ENCODE measurements around the gene TRIO. TPM values are rescaled to one million over a fixed set of nuclear protein-coding genes. Genes with fewer than 3 reads are reported as not detected.

Gene TRIO
- polyA plus RNA-seq, 1 of the 3 experiments (the other 2 are of a cell fraction) = 229 TPM

DNA sequence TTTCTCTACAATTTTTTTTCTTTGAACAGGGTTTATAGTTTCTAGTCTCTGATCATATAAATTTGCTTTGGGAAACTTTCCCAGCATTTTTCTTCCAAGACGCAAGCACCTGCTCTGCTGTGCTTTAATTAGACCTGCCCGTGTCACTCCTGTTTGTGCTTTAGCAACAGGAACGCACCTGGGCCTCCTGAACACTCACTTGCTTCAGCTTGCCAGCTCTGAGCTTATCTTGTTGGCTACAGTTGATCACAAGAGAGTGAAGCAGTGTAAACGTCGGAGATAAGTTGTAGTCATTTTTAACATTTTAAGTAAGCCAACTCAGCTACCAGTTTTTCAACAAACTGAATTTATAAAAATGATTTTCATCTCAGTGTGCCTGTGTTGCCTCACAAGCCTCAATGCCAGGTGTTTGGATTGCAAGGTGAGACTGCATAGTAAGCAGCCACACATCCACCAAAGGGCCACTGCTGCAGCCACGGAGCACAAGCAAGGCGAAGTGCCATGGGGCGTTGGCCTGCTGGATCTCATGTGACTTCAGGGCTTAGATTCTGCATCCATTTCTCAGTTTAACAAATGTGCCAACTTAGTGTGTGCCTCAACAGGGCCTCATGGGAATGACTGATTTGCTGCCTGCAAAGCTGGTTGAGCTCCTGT, 166.9 kb downstream of the TRIO start:
- Histone ChIP-seq H3K9me2 (no peaks in the 10 kb centered on the region), H3F3A (replicated peaks; ENCODE audit: insufficient read depth) (peaks cover 14% of the 10 kb centered on the region), H3K4me1 (ENCODE audit: control insufficient read depth in 1 of 2, insufficient read depth in 2 of 2, low read depth in 1 of 2, low read length in 1 of 2) (peaks cover 0 to 2% of the 10 kb centered on the region in 2 experiments; a peak in 2 of 4 replicates), H3K79me2 (ENCODE audit: insufficient read depth) (peaks cover 98% of the 10 kb centered on the region), H3K9me3 (no peaks in the 10 kb centered on the region), H2AFZ (ENCODE audit: low read depth) (no peak overlapping the region), H3K36me3 (replicated peaks in 1 of 2; ENCODE audit: control insufficient read depth in 1 of 2, insufficient read depth in 2 of 2, low read length in 1 of 2) (peaks cover 48 to 74% of the 10 kb centered on the region in 2 experiments), H3K4me3 (ENCODE audit: low read depth in 2 of 2, low read length in 1 of 2) (no peak overlapping the region), H3K4me2 (no peak overlapping the region), H3K27ac (ENCODE audit: low read depth in 2 of 2, low read length in 1 of 2) (no peak overlapping the region), H3K9ac (no peak overlapping the region), H3K27me3 (ENCODE audit: insufficient read depth) (no peaks in the 10 kb centered on the region), H4K20me1 (ENCODE audit: insufficient read depth) (peaks cover 58% of the 10 kb centered on the region)
- TF ChIP-seq, protein P1, sequence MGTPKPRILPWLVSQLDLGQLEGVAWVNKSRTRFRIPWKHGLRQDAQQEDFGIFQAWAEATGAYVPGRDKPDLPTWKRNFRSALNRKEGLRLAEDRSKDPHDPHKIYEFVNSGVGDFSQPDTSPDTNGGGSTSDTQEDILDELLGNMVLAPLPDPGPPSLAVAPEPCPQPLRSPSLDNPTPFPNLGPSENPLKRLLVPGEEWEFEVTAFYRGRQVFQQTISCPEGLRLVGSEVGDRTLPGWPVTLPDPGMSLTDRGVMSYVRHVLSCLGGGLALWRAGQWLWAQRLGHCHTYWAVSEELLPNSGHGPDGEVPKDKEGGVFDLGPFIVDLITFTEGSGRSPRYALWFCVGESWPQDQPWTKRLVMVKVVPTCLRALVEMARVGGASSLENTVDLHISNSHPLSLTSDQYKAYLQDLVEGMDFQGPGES (IDR thresholded peaks at IDR 0.05; ENCODE audit: low read depth, low read length) = no peak
- TF ChIP-seq FOXJ3 (CRISPR knock-in tag; IDR thresholded peaks at IDR 0.05) (no peak), MXI1 (IDR thresholded peaks at IDR 0.05; ENCODE audit: low read depth, low read length) (no peak)
- no peak for DNase-seq
- CTCF ChIA-PET = no interaction called here
- WGBS (ENCODE audit: low lambda C conversion rate) = 94% methylated on average over 7 of the region's 8 CpGs
- POLR2A ChIA-PET = no interaction called here

DNA sequence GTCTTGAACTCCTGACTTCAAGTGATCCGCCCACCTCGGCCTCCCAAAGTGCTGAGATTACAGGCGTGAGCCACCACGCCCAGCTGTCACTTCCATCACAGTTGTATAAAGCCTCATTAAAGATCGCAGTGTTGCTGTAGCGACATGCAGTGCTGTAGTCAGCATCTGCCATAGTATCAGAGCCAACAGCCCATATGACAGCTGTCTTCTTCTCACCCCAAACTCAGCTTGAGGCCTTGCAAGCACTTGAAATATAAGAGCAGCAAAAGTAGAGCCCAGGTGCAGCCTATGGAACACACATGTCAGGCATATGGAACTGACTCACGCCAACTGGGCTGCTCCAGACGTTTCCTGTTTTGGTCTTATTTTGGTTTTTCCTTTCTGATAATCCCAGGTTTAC, 167.8 kb downstream of the TRIO start:
- WGBS (ENCODE audit: low lambda C conversion rate) = 97% methylated on average over 8 of the region's 8 CpGs
- Histone ChIP-seq H3K9ac (no peak overlapping the region), H3K9me2 (no peaks in the 10 kb centered on the region), H3K27ac (ENCODE audit: low read depth in 2 of 2, low read length in 1 of 2) (no peak overlapping the region), H2AFZ (ENCODE audit: low read depth) (no peak overlapping the region), H3K4me3 (ENCODE audit: low read depth in 2 of 2, low read length in 1 of 2) (no peak overlapping the region), H3K4me2 (no peak overlapping the region), H3K9me3 (no peaks in the 10 kb centered on the region), H3K79me2 (ENCODE audit: insufficient read depth) (peaks cover 98% of the 10 kb centered on the region), H3K27me3 (ENCODE audit: insufficient read depth) (no peaks in the 10 kb centered on the region), H3F3A (replicated peaks; ENCODE audit: insufficient read depth) (peaks cover 14% of the 10 kb centered on the region), H3K36me3 (replicated peaks in 1 of 2; ENCODE audit: control insufficient read depth in 1 of 2, insufficient read depth in 2 of 2, low read length in 1 of 2) (peaks cover 44 to 76% of the 10 kb centered on the region in 2 experiments), H3K4me1 (ENCODE audit: control insufficient read depth in 1 of 2, insufficient read depth in 2 of 2, low read depth in 1 of 2, low read length in 1 of 2) (no peaks in the 10 kb centered on the region; a peak in 1 of 4 replicates), H4K20me1 (ENCODE audit: insufficient read depth) (peaks cover 53% of the 10 kb centered on the region)
- CTCF ChIA-PET = interaction anchor here (0.8 to 1.1 kb wide), 3 partner anchors 10 to 14 kb away, joined by 3 to 4 read pairs (median 3); no protein-coding TSS in a partner anchor
- DNase-seq = no peak
- POLR2A ChIA-PET = no interaction called here
- no peak for TF ChIP-seq RXRA (IDR thresholded peaks at IDR 0.05; ENCODE audit: borderline replicate concordance, low read depth)
- TF ChIP-seq SIN3A (IDR thresholded peaks at IDR 0.05; ENCODE audit: borderline replicate concordance, low read depth, low read length) = no peak
- TF ChIP-seq RFX5 (IDR thresholded peaks at IDR 0.05; ENCODE audit: low read length) = no peak
- TF ChIP-seq, protein P2, sequence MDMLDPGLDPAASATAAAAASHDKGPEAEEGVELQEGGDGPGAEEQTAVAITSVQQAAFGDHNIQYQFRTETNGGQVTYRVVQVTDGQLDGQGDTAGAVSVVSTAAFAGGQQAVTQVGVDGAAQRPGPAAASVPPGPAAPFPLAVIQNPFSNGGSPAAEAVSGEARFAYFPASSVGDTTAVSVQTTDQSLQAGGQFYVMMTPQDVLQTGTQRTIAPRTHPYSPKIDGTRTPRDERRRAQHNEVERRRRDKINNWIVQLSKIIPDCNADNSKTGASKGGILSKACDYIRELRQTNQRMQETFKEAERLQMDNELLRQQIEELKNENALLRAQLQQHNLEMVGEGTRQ (IDR thresholded peaks at IDR 0.05; ENCODE audit: borderline replicate concordance, low read depth, low read length) = no peak
- no peak for TF ChIP-seq NFIC (IDR thresholded peaks at IDR 0.05; ENCODE audit: borderline replicate concordance)
- TF ChIP-seq, protein P1 (IDR thresholded peaks at IDR 0.05; ENCODE audit: low read depth, low read length) = no peak
- no peak for TF ChIP-seq MEF2A (IDR thresholded peaks at IDR 0.05; ENCODE audit: borderline replicate concordance, low read depth)
- TF ChIP-seq, protein P3, sequence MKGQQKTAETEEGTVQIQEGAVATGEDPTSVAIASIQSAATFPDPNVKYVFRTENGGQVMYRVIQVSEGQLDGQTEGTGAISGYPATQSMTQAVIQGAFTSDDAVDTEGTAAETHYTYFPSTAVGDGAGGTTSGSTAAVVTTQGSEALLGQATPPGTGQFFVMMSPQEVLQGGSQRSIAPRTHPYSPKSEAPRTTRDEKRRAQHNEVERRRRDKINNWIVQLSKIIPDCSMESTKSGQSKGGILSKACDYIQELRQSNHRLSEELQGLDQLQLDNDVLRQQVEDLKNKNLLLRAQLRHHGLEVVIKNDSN (IDR thresholded peaks at IDR 0.05; ENCODE audit: borderline replicate concordance, low read depth) = no peak
- TF ChIP-seq TAF1 (IDR thresholded peaks at IDR 0.05; ENCODE audit: borderline replicate concordance, low read depth, low read length) = no peak
- no peak for TF ChIP-seq YY1 (IDR thresholded peaks at IDR 0.05; ENCODE audit: low read depth)
- no peak for TF ChIP-seq TEAD4 (IDR thresholded peaks at IDR 0.05; ENCODE audit: borderline replicate concordance, insufficient read depth)
- TF ChIP-seq, protein P4, sequence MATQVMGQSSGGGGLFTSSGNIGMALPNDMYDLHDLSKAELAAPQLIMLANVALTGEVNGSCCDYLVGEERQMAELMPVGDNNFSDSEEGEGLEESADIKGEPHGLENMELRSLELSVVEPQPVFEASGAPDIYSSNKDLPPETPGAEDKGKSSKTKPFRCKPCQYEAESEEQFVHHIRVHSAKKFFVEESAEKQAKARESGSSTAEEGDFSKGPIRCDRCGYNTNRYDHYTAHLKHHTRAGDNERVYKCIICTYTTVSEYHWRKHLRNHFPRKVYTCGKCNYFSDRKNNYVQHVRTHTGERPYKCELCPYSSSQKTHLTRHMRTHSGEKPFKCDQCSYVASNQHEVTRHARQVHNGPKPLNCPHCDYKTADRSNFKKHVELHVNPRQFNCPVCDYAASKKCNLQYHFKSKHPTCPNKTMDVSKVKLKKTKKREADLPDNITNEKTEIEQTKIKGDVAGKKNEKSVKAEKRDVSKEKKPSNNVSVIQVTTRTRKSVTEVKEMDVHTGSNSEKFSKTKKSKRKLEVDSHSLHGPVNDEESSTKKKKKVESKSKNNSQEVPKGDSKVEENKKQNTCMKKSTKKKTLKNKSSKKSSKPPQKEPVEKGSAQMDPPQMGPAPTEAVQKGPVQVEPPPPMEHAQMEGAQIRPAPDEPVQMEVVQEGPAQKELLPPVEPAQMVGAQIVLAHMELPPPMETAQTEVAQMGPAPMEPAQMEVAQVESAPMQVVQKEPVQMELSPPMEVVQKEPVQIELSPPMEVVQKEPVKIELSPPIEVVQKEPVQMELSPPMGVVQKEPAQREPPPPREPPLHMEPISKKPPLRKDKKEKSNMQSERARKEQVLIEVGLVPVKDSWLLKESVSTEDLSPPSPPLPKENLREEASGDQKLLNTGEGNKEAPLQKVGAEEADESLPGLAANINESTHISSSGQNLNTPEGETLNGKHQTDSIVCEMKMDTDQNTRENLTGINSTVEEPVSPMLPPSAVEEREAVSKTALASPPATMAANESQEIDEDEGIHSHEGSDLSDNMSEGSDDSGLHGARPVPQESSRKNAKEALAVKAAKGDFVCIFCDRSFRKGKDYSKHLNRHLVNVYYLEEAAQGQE (IDR thresholded peaks at IDR 0.05; ENCODE audit: low read depth, low read length) = no peak
- TF ChIP-seq NRF1 (IDR thresholded peaks at IDR 0.05; ENCODE audit: low read depth, low read length) = no peak
- no peak for TF ChIP-seq FOXJ3 (CRISPR knock-in tag; IDR thresholded peaks at IDR 0.05)
- no peak for TF ChIP-seq GATA2 (CRISPR knock-in tag; IDR thresholded peaks at IDR 0.05)
- no peak for TF ChIP-seq CHD2 (IDR thresholded peaks at IDR 0.05; ENCODE audit: low read length, partially characterized antibody)
